ENCODE results near the gene PLAGL2.
"Not testable (repeated sequence)": the region's sequence is repeated elsewhere in the genome, so short reads cannot be mapped to it uniquely, and the experiment has no call there.

Gene PLAGL2

GRCh38 chr20:32184961-32185603, 22.5 kb downstream of the PLAGL2 start:
- no peak overlapping the region for H3K4me3 ChIP-seq (ENCODE audit: low read depth, low read length)
- no peak for DNase-seq (ENCODE audit: low read depth, low spot score)
- in situ Hi-C loops (cut with HindIII; ENCODE audit: low sequenced_read_pairs), result no loop called here
- no peak for TF ChIP-seq CTCF (IDR thresholded peaks at IDR 0.05; ENCODE audit: low read depth, low read length)

GRCh38 chr20:32183947-32184635, 23.5 kb downstream of the PLAGL2 start:
- no peak for TF ChIP-seq CTCF (IDR thresholded peaks at IDR 0.05; ENCODE audit: low read depth, low read length)
- DNase-seq (ENCODE audit: low read depth, low spot score), result no peak
- in situ Hi-C loops (cut with HindIII; ENCODE audit: low sequenced_read_pairs), result no loop called here
- H3K4me3 ChIP-seq (ENCODE audit: low read depth, low read length), result no peak overlapping the region

- no peak for TF ChIP-seq CTCF (IDR thresholded peaks at IDR 0.05; ENCODE audit: low read depth, low read length)
- in situ Hi-C loops (cut with HindIII; ENCODE audit: low sequenced_read_pairs), result no loop called here
- H3K4me3 ChIP-seq (ENCODE audit: low read depth, low read length), result no peak overlapping the region
- DNase-seq (ENCODE audit: low read depth, low spot score), result no peak
Observed at GRCh38 chr20:32181606-32182005, 25.9 kb downstream of the PLAGL2 start.

GRCh38 chr20:32179934-32180333, 27.6 kb downstream of the PLAGL2 start:
- TF ChIP-seq CTCF (IDR thresholded peaks at IDR 0.05; ENCODE audit: low read depth, low read length), result no peak
- no peak overlapping the region for H3K4me3 ChIP-seq (ENCODE audit: low read depth, low read length)
- in situ Hi-C loops (cut with HindIII; ENCODE audit: low sequenced_read_pairs), result no loop called here
- DNase-seq (ENCODE audit: low read depth, low spot score), result no peak

GRCh38 chr20:32179515-32179914, 28.0 kb downstream of the PLAGL2 start:
- no peak overlapping the region for H3K4me3 ChIP-seq (ENCODE audit: low read depth, low read length)
- DNase-seq (ENCODE audit: low read depth, low spot score), result no peak
- in situ Hi-C loops (cut with HindIII; ENCODE audit: low sequenced_read_pairs), result no loop called here
- TF ChIP-seq CTCF (IDR thresholded peaks at IDR 0.05; ENCODE audit: low read depth, low read length), result no peak

GRCh38 chr20:32177696-32178095, 29.8 kb downstream of the PLAGL2 start:
- in situ Hi-C loops (cut with HindIII; ENCODE audit: low sequenced_read_pairs); DNase-seq (ENCODE audit: low read depth, low spot score); H3K4me3 ChIP-seq (ENCODE audit: low read depth, low read length): not testable (repeated sequence)

- in situ Hi-C loops (cut with HindIII; ENCODE audit: low sequenced_read_pairs), result no loop called here
- no peak overlapping the region for H3K4me3 ChIP-seq (ENCODE audit: low read depth, low read length)
- no peak for TF ChIP-seq CTCF (IDR thresholded peaks at IDR 0.05; ENCODE audit: low read depth, low read length)
- peak; percentile 34 for DNase-seq (ENCODE audit: low read depth, low spot score)
Observed at GRCh38 chr20:32168184-32168910, 39.2 kb downstream of the PLAGL2 start.
